Spleen (tissue), 11 donors: ENCODE results near the gene OR51B4. TPM values are rescaled to one million over a fixed set of nuclear protein-coding genes. Genes with fewer than 3 reads are reported as not detected.

Experiments used
- DNase-seq: peaks from one replicate; pipeline ENCODE4 v3.0.0-alpha.2; 2020
- H3K27ac ChIP-seq, 8 donors: fragments of 200-600 bp; sonication (generic) in 7 of 8; 1 replicate in 4 of 8; 2 replicates in 4 of 8; pipeline versions ENCODE4 v1.5.0 to v1.8.0; 2016 to 2021; ENCODE audit warnings: inconsistent platforms in 4 of 8, mild to moderate bottlenecking in 4 of 8, moderate library complexity in 1 of 8
- H3K27me3 ChIP-seq, 7 donors: fragments of 200-600 bp; sonication (generic) in 6 of 7; replicated peaks in 1 of 7; 1 replicate in 4 of 7; 2 replicates in 3 of 7; pipeline versions ENCODE4 v1.5.0 to v1.8.0; 2016 to 2021; ENCODE audit warnings: inconsistent platforms in 3 of 7, mild to moderate bottlenecking in 1 of 7
- H3K36me3 ChIP-seq, 6 donors: fragments of 200-600 bp; sonication (generic) in 5 of 6; 1 replicate in 4 of 6; 2 replicates in 2 of 6; pipeline versions ENCODE4 v1.5.0 to v1.8.0; 2016 to 2021; ENCODE audit warnings: inconsistent platforms in 2 of 6
- H3K4me1 ChIP-seq, 6 donors: fragments of 200-600 bp; sonication (generic) in 5 of 6; 1 replicate in 3 of 6; 2 replicates in 3 of 6; pipeline versions ENCODE4 v1.5.0 to v1.8.0; 2016 to 2021; ENCODE audit warnings: inconsistent platforms in 3 of 6
- H3K4me3 ChIP-seq, 8 donors: fragments of 200-600 bp; sonication (generic) in 7 of 8; 1 replicate in 4 of 8; 2 replicates in 4 of 8; pipeline versions ENCODE4 v1.5.0 to v1.8.0; 2016 to 2021; ENCODE audit warnings: inconsistent platforms in 4 of 8, mild to moderate bottlenecking in 4 of 8, moderate library complexity in 2 of 8
- H3K9me3 ChIP-seq, 8 donors: fragments of 200-600 bp; sonication (generic) in 7 of 8; 1 replicate in 4 of 8; 2 replicates in 4 of 8; pipeline versions ENCODE4 v1.5.0 to v1.8.0; 2016 to 2021; ENCODE audit warnings: inconsistent platforms in 4 of 8
- POLR2A ChIP-seq, 3 donors: fragments of 450-650 bp; IDR thresholded peaks; one replicate each; pipeline ENCODE4 v1.5.1; 2017; ENCODE audit warnings: antibody characterized with exemption in 3 of 3, mild to moderate bottlenecking in 1 of 3
- POLR2AphosphoS5 ChIP-seq, 3 donors: sonication (generic); formaldehyde crosslinking; IDR thresholded peaks; one replicate each; pipeline ENCODE4 v1.5.1; 2017; ENCODE audit warnings: antibody characterized with exemption in 3 of 3
- WGBS, 5 donors: extraction: QIAGEN DNeasy Blood & Tissue Kit in 3 of 5; methylation state at CpG; one replicate each; pipeline versions ENCODE4 v1.1.5 to v1.1.7; 2013 to 2018; 5-methylcytosine and 5-hydroxymethylcytosine counted together
- intact Hi-C: fragments of 100-400 bp; cut with DNase I; formaldehyde crosslinking; loops from one replicate; pipeline ENCODE4 v1.15.0; 2023; ENCODE audit warnings: low total_unique reads
- polyA plus RNA-seq, 3 donors: library from polyadenylated mRNA; stranded (reverse); fragments of 200-250 nt; gene quantifications; one replicate each; pipeline ENCODE4 v1.2.1, GENCODE V29; 2013
- total RNA-seq, 7 donors: library from RNA; depleted of rRNA in 3 of 7; stranded (reverse); fragments of >200 nt in 3 of 7; fragmentation: NEBNext Ultra II Directional in 4 of 7; extraction: Animal tissue kit (Norgen Biotek cat#: 25700) in 4 of 7; gene quantifications; one replicate each; pipeline versions ENCODE4 v1.1.0 to v1.2.1, GENCODE V29; 2016 to 2021
- TF ChIP-seq, protein P1 (sequence below), 11 experiments: fragments of 200-600 bp in 7 of 11; fragments of 450-650 bp in 4 of 11; sonication (generic) in 4 of 11; IDR thresholded peaks in 8 of 11; conservative IDR thresholded peaks in 3 of 11; 1 replicate in 7 of 11; 2 replicates in 4 of 11; pipeline versions ENCODE4 v1.4.0 to v1.8.0; 2016 to 2021; ENCODE audit warnings: antibody characterized with exemption in 11 of 11, inconsistent platforms in 4 of 11, mild to moderate bottlenecking in 1 of 11
- donor health status: healthy with polysubstance abuse.
- donor health status: DM: no; HTN: no; CAD: no; lungs with moderate emphysema.
- donor health status: DM: no; HTN: no; CAD: no.
- donor health status: Bipolar disorder and iron deficiency.
- donor health status: healthy.
- donor health status: DM: no; HTN: no; CAD: no.
- donor health status: DM: yes; HTN: yes; CAD: no.

The OR51B4 gene
- total and polyA plus RNA-seq, 10 donors: not detected

DNA sequence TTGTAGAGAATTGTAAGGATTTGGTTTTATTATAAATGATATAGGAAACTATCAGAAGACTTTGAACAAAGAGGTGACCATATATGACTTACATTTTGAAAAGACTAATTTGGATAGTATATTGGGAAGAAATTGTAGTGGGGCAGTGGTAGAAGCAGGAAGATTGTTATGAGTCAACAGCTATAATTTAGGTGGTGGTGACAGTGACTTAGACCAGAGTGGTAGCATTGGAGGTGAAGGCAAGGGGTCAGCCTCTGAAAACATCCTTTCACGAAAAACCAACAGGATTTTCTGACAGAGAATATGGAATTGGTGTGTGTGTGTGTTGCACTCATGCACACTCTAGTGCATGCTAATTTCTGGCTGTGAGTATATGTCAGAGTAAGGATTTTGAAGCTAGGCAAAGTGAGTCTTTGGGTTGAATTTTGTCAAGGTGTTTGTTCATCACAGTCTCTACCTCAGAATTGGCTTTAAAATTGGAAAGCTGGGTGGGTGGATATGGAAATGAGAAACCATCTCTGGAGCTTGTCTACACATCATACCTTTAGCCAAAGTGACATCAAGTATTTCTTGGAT is 23.9 kb downstream of the OR51B4 start:
- Histone ChIP-seq H3K36me3 (no peaks in the 10 kb centered on the region), H3K27me3 (no peaks in the 10 kb centered on the region), H3K27ac (no peak overlapping the region), H3K4me1 (no peaks in the 10 kb centered on the region), H3K4me3 (no peak overlapping the region), H3K9me3 (no peaks in the 10 kb centered on the region)
- intact Hi-C loops: no loop called here
- WGBS, 5 donors: 58 to 77% (median 60%) methylated on average over 1 of the region's 1 CpG
- DNase-seq: no peak
- TF ChIP-seq POLR2A (IDR thresholded peaks at IDR 0.05) (no peak), POLR2AphosphoS5 (IDR thresholded peaks at IDR 0.05) (no peak)
- TF ChIP-seq, protein P1, sequence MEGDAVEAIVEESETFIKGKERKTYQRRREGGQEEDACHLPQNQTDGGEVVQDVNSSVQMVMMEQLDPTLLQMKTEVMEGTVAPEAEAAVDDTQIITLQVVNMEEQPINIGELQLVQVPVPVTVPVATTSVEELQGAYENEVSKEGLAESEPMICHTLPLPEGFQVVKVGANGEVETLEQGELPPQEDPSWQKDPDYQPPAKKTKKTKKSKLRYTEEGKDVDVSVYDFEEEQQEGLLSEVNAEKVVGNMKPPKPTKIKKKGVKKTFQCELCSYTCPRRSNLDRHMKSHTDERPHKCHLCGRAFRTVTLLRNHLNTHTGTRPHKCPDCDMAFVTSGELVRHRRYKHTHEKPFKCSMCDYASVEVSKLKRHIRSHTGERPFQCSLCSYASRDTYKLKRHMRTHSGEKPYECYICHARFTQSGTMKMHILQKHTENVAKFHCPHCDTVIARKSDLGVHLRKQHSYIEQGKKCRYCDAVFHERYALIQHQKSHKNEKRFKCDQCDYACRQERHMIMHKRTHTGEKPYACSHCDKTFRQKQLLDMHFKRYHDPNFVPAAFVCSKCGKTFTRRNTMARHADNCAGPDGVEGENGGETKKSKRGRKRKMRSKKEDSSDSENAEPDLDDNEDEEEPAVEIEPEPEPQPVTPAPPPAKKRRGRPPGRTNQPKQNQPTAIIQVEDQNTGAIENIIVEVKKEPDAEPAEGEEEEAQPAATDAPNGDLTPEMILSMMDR (IDR thresholded peaks at IDR 0.05 in 8 of 11, conservative IDR thresholded peaks at IDR 0.05 in 3 of 11): no peak

DNA sequence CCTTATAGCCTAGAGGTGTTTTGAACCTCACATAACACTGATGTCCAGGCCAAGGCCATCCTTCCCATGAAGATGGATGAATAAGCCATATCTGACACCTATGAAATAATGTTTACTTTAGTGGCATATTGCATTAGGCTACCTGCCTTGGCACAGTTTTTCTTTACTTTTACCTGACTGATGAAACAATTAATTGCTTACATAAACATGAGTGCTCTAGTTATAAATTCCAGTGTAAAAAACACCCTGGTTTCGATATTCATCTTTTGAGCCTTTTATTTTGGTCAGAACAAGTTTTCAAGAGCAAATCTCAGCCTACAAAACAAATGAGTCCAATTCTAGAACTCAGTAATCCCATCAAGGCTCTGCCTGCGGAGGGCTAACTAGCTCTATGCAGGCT is 25.0 kb downstream of the OR51B4 start:
- TF ChIP-seq POLR2A (IDR thresholded peaks at IDR 0.05): no peak
- no peak for TF ChIP-seq POLR2AphosphoS5 (IDR thresholded peaks at IDR 0.05)
- TF ChIP-seq, protein P1 (IDR thresholded peaks at IDR 0.05 in 8 of 11, conservative IDR thresholded peaks at IDR 0.05 in 3 of 11): no peak
- 71 to 80% (median 75%) methylated on average over 2 of the region's 2 CpGs for WGBS, 5 donors

GRCh38 chr11:5275369-5276110 is 26.2 kb downstream of the OR51B4 start:
- H3K27me3 ChIP-seq: no peaks in the 10 kb centered on the region
- no peak overlapping the region for H3K27ac ChIP-seq
- no peaks in the 10 kb centered on the region for H3K4me1 ChIP-seq
- TF ChIP-seq POLR2AphosphoS5 (IDR thresholded peaks at IDR 0.05) (no peak), POLR2A (IDR thresholded peaks at IDR 0.05) (no peak)
- TF ChIP-seq, protein P1 (IDR thresholded peaks at IDR 0.05 in 8 of 11, conservative IDR thresholded peaks at IDR 0.05 in 3 of 11): no peak
- WGBS, 5 donors: 62 to 75% (median 72%) methylated on average over 6 of the region's 6 CpGs
- intact Hi-C loops: no loop called here
- H3K9me3 ChIP-seq: no peaks in the 10 kb centered on the region
- no peaks in the 10 kb centered on the region for H3K36me3 ChIP-seq
- DNase-seq: no peak
- no peak overlapping the region for H3K4me3 ChIP-seq

More for the DNA sequence above, 25.0 kb downstream of the OR51B4 start:
- Histone ChIP-seq H3K4me3 (no peak overlapping the region), H3K27ac (no peak overlapping the region), H3K9me3 (no peaks in the 10 kb centered on the region), H3K36me3 (no peaks in the 10 kb centered on the region), H3K4me1 (no peaks in the 10 kb centered on the region), H3K27me3 (no peaks in the 10 kb centered on the region)
- intact Hi-C loops: no loop called here
- no peak for DNase-seq

DNA sequence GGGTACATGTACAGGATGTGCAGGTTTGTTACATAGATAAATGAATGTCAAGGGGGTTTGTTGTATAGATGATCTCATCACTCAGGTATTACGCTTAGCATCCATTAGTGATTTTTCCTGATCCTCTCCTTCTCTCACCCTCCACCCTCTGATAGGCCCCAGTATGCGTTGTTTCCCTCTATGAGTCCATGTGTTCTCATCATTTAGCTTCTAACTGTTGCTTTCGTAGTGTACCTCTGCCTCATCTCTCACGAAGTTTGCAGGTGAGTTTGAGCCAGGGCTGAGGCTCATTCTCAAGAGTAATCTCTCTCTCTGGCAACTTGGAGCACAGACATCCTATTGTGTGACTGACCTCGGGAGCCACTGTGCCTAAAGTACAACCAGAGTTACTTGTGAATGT is 27.4 kb downstream of the OR51B4 start:
- TF ChIP-seq POLR2A (IDR thresholded peaks at IDR 0.05) (no peak), POLR2AphosphoS5 (IDR thresholded peaks at IDR 0.05) (no peak)
- TF ChIP-seq, protein P1 (IDR thresholded peaks at IDR 0.05 in 8 of 11, conservative IDR thresholded peaks at IDR 0.05 in 3 of 11): no peak
- Histone ChIP-seq H3K27ac (no peak overlapping the region), H3K36me3 (no peaks in the 10 kb centered on the region), H3K4me3 (no peak overlapping the region), H3K27me3 (no peaks in the 10 kb centered on the region), H3K9me3 (no peaks in the 10 kb centered on the region), H3K4me1 (no peaks in the 10 kb centered on the region)
- WGBS, 5 donors: 65 to 76% (median 72%) methylated on average over 5 of the region's 5 CpGs
- no peak for DNase-seq
- intact Hi-C loops: no loop called here
